Upper lobe of left lung (tissue), 4 donors: Measurements from ENCODE around the gene DDX10.

Experiments
- CTCF ChIP-seq, 6 experiments: fragments of 450-650 bp in 4 of 6; fragments of 200-600 bp in 2 of 6; sonication (generic) in 2 of 6; IDR thresholded peaks; one replicate each; pipeline ENCODE4 v1.5.1; 2016 to 2019; ENCODE audit warnings: antibody characterized with exemption in 6 of 6
- EP300 ChIP-seq, 4 donors: sonication (generic); formaldehyde crosslinking; IDR thresholded peaks; one replicate each; pipeline ENCODE4 v1.5.1; 2017; ENCODE audit warnings: antibody characterized with exemption in 4 of 4, control low read depth in 2 of 4
- POLR2A ChIP-seq, 4 donors: fragments of 450-650 bp; IDR thresholded peaks; one replicate each; pipeline ENCODE4 v1.5.1; 2016 to 2017; ENCODE audit warnings: antibody characterized with exemption in 4 of 4, mild to moderate bottlenecking in 2 of 4

- TF ChIP-seq POLR2A (IDR thresholded peaks at IDR 0.05) (no peak), EP300 (IDR thresholded peaks at IDR 0.05) (no peak), CTCF (IDR thresholded peaks at IDR 0.05) (no peak)
These were observed 193.8 kb downstream of the DDX10 start for GRCh38 chr11:108858622-108859021.
